Ramos (cell line): ENCODE data around the gene PAQR3.
"Not testable (repeated sequence)": the region's sequence is repeated elsewhere in the genome, so short reads cannot be mapped to it uniquely, and the experiment has no call there.

Experiments
- in situ Hi-C: fragments of 300-500 bp; cut with MboI; formaldehyde crosslinking; loops from one replicate; pipeline ENCODE4 v1.14.3; 2022; ENCODE audit warnings: low sequenced_read_pairs; ENCODE audit not compliant: unreplicated experiment

PAQR3 gene

GRCh38 chr4:78936989-78937388, 2.2 kb downstream of the PAQR3 start:
- in situ Hi-C loops = no loop called here

- in situ Hi-C loops = no loop called here
Observed at GRCh38 chr4:78930016-78930629, 9.1 kb downstream of the PAQR3 start.

DNA sequence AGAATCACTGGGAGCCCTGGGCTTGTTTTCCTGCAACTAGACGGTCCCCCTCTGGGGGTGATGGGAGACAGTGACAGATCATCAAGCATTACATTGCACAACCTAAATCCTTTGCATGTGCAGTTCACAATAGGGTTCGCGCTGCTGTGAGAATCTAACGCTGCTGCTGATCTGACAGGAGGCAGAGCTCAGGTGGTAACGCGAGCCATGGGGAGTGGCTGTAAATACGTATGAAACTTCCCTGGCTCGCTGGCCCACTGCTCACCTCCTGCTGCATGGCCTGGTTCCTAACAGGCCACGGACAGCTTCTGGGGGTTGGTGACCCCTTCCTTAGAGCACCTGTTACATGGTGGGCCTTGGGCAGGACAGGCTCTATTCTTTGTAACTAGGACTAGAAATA, 10.4 kb downstream of the PAQR3 start:
- in situ Hi-C loops = no loop called here

DNA sequence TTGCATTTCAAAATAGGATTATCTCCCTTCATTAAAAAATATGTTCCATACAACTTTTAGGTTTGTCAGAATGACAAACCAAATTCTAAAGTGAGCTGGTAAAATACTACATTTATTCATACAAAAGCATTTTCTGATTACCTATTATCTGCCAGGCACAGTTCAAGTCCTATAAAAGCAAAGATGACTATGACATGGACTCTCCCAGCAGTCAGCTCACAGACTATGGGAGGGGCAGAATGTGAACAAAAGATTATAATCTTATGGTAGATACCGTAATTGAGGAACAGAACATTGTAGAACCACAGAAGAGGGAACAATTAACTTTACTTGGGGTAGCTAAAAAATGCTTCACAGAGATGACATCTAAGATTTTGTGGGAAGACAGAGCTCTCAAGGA, 12.4 kb downstream of the PAQR3 start:
- in situ Hi-C loops = no loop called here

DNA sequence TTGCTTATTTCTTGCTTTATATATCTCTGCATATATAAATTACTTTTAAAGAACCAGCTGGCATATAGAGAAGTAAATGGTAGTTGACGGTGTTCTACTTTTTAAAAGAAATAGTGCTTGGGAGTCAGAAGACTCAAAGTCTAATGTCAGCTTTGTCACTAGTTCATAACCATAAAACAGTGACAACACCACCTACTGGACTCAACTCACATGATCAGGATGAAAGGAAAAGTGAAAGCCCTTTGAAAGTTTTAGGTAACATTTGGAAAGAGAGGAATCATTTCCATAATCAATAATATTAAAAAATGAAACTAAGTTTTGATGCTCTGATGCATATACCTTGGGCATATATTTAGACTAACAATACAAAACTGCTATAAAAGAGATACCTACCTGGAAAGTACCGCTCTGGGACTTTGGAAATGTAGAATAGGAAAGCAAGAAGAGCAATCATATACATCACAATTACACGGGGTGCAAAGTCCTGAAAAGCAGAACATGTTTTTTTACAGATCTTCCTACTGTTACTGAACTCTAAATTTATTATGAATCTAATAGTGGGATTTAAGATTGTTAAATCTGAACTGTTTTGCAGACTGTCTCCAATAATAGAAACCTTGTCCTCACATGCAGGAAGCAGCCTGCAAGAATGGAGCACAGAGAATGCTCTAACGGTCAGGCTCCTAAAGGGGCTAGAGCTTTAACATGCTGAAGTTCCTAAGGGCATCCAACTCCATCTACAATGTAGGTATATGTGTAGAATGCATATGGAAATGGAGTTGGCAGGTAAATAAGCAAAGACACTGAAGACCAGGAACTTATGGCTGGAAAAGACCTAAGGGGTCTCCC, 15.6 kb downstream of the PAQR3 start:
- in situ Hi-C loops = no loop called here

DNA sequence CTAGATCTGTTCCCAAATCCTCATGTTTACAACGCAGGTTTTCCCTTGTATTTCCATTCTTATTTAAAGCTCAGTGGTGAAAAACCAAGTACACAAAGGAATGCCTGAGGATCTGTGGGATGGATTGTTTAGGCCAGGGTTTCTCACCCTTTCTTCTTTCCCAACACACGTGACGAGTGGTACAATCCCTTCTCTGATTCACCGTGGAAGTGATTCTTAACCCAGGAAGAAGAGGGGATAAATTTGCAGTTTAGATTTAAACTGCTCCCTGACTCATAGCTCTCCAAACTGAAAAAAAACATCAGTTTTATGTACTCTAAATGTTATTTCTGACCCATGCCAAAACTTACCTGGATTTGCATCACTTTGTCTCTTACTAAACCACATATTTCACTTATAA, 17.0 kb downstream of the PAQR3 start:
- in situ Hi-C loops = no loop called here

DNA sequence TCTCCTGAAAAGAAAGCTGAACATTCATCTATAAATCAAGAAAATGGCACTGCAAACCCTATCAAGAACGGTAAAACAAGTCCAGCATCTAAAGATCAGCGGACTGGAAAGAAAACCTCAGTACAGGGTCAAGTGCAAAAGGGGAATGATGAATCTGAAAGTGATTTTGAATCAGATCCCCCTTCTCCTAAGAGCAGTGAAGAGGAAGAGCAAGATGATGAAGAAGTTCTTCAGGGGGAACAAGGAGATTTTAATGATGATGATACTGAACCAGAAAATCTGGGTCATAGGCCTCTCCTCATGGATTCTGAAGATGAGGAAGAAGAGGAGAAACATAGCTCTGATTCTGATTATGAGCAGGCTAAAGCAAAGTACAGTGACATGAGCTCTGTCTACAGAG, 28.6 kb downstream of the PAQR3 start:
- in situ Hi-C loops = no loop called here

DNA sequence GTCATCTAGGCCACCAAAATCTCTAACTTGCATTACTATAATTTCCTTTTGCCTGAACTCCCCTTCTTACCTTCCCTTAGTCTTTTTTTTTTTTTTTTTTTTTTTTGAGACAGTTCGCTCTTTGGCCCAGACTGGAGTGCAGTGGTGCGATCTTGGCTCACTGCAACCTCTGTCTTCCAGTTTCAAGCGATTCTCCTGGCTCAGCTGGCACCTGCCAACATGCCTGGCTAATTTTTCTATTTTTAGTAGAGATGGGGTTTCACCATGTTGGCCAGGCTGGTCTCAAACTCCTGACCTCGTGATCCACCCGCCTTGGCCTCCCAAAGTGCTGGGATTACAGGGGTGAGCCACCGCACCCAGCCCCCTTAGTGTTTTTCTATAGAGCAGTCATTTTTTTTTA, 30.3 kb downstream of the PAQR3 start:
- in situ Hi-C loops = not testable (repeated sequence)

DNA sequence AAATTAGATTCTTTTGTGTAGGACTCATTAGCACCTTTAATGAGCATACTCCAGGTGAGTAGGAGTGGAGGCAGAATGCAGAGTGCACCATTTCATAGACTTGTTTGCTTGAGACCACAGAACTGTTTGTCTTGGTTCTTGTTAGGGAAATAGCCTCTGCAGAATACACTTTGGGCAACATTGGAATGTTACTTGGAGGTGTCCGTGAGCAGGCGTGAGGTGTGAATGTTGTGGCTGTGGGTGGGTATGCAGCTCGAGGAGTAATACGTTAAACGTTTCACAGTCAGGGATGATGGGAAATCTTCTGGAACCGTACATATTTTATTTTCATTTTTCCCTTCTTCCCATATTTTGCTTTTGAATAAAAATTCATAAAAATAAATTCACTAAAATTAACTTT, 31.6 kb downstream of the PAQR3 start:
- in situ Hi-C loops = no loop called here

GRCh38 chr4:78904143-78904542, 35.1 kb downstream of the PAQR3 start:
- in situ Hi-C loops = no loop called here

- in situ Hi-C loops = no loop called here
Observed at GRCh38 chr4:78902298-78902697, 36.9 kb downstream of the PAQR3 start.

GRCh38 chr4:78901882-78902281, 37.4 kb downstream of the PAQR3 start:
- in situ Hi-C loops = no loop called here

DNA sequence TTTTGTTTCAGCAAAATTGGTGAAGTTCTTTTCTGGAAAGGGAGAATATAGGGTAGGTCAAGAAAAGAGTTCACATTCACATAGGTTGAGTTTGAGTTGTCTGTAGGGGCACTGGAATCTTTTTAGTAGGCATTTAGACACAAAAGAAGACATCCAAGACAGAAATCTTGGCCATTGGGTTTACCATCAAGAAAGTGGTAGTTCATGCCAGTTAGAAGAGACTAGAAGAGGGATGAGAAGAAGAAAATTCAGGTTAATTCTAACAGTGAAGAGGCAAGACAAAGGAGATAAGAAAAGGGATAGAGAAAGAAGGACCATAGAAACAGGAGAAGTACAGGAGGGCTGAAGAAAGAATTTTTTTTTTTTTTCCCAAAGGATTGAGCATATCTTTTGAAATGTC, 39.9 kb downstream of the PAQR3 start:
- in situ Hi-C loops = no loop called here

- in situ Hi-C loops = no loop called here
Observed at GRCh38 chr4:78889955-78890354, 49.3 kb downstream of the PAQR3 start.

DNA sequence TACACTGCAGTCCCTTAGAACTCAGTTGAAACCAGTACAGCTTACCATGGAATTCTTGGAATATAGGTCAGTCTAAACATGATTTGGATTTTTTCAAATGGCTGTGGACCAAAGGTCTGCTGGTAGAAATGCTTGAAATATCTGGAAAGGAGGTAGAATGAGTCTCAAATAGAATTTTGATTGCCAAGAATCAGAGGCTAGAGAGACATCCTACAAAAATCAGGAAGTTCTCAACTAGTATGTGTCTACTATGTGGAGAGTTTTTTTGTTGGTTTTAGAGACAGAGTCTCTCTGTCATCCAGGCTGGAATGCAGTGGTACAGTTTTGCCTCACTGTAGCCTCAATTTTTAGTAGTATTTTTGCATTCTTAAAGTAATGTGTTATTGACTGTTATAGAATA, 53.6 kb downstream of the PAQR3 start:
- in situ Hi-C loops = no loop called here

DNA sequence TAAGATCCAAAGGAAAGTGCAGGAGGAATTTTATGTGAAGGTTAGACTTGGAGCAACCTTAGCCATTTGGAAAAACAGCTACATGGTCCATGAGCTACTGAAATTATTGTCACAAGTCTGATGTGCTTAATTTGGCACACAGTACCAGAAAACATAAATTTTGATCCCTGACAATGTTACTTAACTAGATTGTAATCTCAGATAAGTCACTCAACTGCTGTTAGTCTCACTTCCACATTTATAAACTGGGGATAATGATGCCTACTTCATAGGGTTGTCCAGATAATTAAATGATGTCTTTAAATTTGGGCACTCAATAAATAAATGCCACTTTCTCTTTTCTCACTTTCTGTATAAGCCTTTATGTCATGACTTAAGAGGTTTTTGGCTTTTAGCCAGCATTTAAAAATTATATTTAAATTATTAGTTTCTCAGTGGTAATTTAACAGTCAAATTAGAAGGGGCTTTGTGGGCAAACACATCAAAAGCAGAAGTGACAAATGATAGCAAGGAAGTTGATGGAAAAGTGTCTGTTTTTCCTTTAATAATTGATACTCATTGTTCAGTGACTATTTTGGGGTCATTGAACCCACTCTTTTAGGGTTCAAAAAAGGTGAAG, 58.3 kb downstream of the PAQR3 start:
- in situ Hi-C loops = no loop called here

GRCh38 chr4:78878031-78878430, 61.2 kb downstream of the PAQR3 start:
- in situ Hi-C loops = no loop called here

DNA sequence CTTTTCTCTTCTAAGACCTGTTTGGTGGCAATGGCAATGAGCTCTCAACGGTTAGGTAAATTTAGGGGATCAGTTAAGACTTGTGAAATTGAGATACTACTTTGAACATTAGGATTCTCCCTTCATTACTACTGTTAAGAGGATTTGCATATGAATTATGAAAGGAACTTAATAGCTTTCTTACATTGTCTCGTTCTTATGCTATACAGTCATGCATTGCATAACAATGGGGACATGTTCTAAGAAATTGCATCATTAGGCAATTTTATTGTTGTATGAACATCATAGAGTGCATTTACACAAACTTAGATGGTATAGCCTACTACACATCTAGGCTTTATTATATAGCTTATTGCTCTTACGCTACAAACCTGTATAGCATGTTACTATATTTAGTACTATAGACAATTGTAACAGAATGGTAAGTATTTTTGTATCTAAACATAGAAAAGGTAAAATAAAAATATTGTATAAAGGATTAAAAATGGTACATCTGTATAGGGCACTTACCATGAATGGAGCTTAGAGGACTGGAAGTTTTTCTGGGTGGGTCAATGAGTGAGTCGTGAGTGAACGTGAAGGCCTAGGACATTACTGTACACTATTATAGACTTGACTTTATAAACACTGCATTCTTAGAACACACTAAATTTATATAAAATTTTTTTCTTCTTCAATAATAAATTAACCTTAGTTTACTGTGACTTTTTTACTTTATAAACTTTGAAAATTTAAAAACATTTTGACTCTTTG, 62.5 kb downstream of the PAQR3 start:
- in situ Hi-C loops = no loop called here

GRCh38 chr4:78870056-78870455, 69.2 kb downstream of the PAQR3 start:
- in situ Hi-C loops = no loop called here

GRCh38 chr4:78868712-78869111, 70.5 kb downstream of the PAQR3 start:
- in situ Hi-C loops = loop anchor here (5.0 kb wide), 1 partner anchor 256 kb away; no protein-coding TSS in a partner anchor

DNA sequence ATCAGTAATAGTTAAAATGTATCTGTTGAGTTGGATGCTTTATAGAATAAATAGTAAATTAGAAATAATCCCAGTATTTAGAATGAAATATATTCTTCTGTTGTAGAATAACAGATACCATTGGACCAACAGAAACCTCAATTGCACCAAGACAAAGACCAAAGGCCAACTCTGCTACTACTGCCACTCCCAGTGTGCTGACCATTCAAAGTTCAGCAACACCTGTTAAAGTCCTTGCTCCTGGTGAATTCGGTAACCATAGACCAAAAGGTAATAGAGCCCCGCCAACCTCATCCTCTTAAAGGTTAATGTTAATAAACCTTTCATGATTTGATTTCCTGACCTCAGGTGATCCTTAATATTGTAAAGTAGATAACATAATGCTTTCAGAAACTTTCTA, 73.8 kb downstream of the PAQR3 start:
- in situ Hi-C loops = loop anchor here (5.0 kb wide), 1 partner anchor 253 kb away; no protein-coding TSS in a partner anchor
